SJCRH30 (cell line): ENCODE data around the gene UBASH3B. TPM values are rescaled to one million over a fixed set of nuclear protein-coding genes. Genes with fewer than 3 reads are reported as not detected.
A peak's percentile ranks its signal among the peaks of the same experiment; 100 is the strongest.

ENCODE experiments used
- DNase-seq, 2 experiments: peaks; one replicate each; pipeline ENCODE4 v3.0.0-alpha.2; 2015 to 2020
- H3K27ac ChIP-seq: fragments of 250-450 bp; sonication (Bioruptor Pico); 2 replicates; pipeline ENCODE4 v1.5.1; 2020; ENCODE audit warnings: mild to moderate bottlenecking, moderate library complexity
- H3K27me3 ChIP-seq: fragments of 250-450 bp; sonication (Bioruptor Pico); 2 replicates; pipeline ENCODE4 v1.5.1; 2020; ENCODE audit warnings: mild to moderate bottlenecking, moderate library complexity
- H3K36me3 ChIP-seq: fragments of 250-450 bp; sonication (Bioruptor Pico); 2 replicates; pipeline ENCODE4 v1.5.1; 2020; ENCODE audit warnings: mild to moderate bottlenecking, moderate library complexity
- H3K4me1 ChIP-seq: fragments of 250-450 bp; sonication (Bioruptor Pico); 2 replicates; pipeline ENCODE4 v1.5.1; 2020; ENCODE audit warnings: mild to moderate bottlenecking, moderate library complexity
- H3K4me3 ChIP-seq: fragments of 250-450 bp; sonication (Bioruptor Pico); 2 replicates; pipeline ENCODE4 v1.5.1; 2020; ENCODE audit warnings: mild to moderate bottlenecking, moderate library complexity
- H3K9me3 ChIP-seq: fragments of 250-450 bp; sonication (Bioruptor Pico); replicated peaks from 2 replicates; pipeline ENCODE4 v1.5.1; 2020; ENCODE audit warnings: mild to moderate bottlenecking, moderate library complexity
- total RNA-seq: library from RNA; depleted of rRNA; stranded (reverse); fragments of >200 nt; shearing (Covaris generic); gene quantifications from 2 replicates; pipeline ENCODE4 v1.2.3, GENCODE V29; 2014

The UBASH3B gene
- total RNA-seq, 1 experiment from 2014 or later, result 0.38 TPM

DNA sequence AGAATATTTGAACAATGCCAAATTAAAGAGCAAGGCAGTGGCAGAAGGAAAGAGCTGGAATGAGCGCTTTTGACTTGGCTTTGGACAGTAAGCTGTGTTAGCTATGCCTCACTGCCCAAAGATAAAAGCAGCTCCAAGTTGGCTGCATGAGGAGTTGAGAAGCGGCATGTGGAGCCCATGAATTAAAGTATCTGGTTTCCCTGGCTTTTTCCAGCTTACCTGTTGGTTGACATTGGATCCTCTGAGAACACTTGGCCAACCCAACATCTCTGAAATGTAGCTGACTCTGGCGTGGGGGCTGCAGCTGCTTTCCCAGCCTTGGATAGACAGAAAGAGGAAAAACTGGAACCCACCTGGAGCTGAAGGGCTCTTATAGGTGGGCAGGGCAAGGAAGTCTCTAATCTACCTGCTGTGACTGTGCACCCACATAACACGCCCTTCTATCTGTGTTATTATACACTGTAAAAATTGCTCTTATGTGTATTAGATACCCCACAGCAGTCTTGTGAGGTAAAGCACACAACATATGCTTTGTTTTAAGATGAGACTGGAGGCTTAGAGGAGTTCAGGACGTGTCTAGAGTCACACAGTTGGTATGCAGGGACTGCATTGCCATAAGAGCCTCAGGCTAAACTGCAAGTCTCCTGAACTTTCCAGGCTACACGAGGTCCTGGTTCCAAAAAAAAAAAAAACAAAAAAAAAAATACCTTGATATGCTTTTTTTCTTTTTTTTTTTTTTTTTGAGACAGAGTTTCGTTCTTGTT, 5.8 kb downstream of the UBASH3B start:
- Histone ChIP-seq H3K27me3 (no peaks in the 10 kb centered on the region), H3K4me3 (no peak overlapping the region), H3K9me3 (no peaks in the 10 kb centered on the region), H3K27ac (no peak overlapping the region), H3K4me1 (no peaks in the 10 kb centered on the region), H3K36me3 (no peaks in the 10 kb centered on the region)
- DNase-seq, result peak in 1 of 2 experiments; percentile 9

DNA sequence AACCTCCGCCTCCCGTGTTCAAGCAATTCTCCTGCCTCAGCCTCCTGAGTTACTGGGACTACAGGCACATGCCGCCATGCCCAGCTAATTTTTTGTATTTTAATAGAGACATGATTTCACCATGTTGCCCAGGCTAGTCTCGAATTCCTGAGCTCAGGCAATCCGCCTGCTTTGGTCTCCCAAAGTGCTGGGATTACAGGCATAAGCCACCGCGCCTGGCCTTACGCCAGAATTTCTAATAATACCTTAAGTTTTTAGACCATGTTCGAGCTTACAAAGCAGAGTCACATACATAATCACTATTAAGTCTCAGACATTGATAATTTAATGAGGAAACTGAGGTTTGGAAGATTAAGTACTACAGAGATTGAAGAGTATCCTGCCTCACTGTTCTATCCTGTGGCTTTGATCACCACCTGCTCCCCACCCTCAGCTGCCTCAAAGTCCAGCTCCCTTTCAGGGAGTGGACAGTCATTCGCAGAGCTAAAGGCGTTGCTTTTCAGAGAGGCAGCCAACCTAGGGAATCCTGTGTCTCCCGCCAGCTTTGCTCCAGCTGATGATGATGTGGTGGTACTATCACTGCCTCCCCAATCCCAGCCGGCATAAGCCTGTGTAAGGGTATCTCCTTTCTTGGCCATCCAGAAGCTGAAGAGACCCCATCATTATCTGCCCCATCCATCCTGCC, 7.7 kb downstream of the UBASH3B start:
- DNase-seq, result peak in 1 of 2 experiments; percentile 3
- Histone ChIP-seq H3K4me1 (no peaks in the 10 kb centered on the region), H3K36me3 (no peaks in the 10 kb centered on the region), H3K27me3 (no peaks in the 10 kb centered on the region), H3K27ac (no peak overlapping the region), H3K9me3 (no peaks in the 10 kb centered on the region), H3K4me3 (no peak overlapping the region)

- no peaks in the 10 kb centered on the region for H3K9me3 ChIP-seq
- H3K27ac ChIP-seq, result no peak overlapping the region
- DNase-seq, result peak; percentile 9 to 26
- no peaks in the 10 kb centered on the region for H3K36me3 ChIP-seq
- H3K4me3 ChIP-seq, result no peak overlapping the region
- H3K27me3 ChIP-seq, result no peaks in the 10 kb centered on the region
- H3K4me1 ChIP-seq, result no peaks in the 10 kb centered on the region
These were observed 8.2 kb downstream of the UBASH3B start for GRCh38 chr11:122663764-122664163.

DNA sequence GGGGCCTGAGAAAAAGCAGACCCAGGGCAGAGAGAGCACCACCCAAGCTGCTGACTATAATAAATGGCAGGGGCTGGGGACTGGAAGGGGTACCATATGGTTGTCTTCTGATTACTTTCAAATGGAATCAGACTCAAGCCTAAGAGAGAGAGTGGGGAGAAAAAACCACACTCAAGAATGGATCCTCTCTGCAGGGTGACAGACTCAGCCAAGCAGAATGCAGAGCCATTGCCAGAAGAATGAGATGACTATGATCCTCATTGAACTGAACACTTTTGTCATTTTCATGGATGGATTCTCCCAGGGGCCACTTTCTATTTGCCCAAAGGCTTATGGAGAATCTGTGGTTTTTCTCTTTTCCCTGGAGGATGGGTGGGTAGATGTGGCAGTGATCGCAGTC, 8.7 kb downstream of the UBASH3B start:
- Histone ChIP-seq H3K27ac (no peak overlapping the region), H3K4me1 (no peaks in the 10 kb centered on the region), H3K9me3 (no peaks in the 10 kb centered on the region), H3K4me3 (no peak overlapping the region), H3K36me3 (no peaks in the 10 kb centered on the region), H3K27me3 (no peaks in the 10 kb centered on the region)
- no peak for DNase-seq

DNA sequence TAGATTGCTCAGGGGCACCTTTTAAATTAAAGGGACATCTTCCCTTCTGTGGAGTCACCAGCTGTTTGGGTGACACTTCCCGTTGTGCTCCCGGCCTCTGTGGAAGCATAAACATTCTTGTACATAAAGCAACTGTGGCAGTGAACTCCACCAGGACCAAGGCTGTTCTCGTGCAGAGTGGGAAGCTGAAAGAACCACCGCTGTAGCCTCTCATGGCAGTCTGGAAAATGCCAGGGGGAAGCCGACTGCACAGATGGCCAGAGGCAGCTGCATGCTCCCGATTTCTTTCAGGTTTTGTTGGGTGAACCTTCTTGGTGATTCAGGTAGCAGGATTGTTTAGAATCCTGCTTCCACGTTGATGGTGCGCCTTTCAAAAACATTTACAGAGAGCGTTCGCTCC, 10.3 kb downstream of the UBASH3B start:
- Histone ChIP-seq H3K27me3 (no peaks in the 10 kb centered on the region), H3K4me1 (no peaks in the 10 kb centered on the region), H3K4me3 (no peak overlapping the region), H3K9me3 (no peaks in the 10 kb centered on the region), H3K27ac (no peak overlapping the region), H3K36me3 (no peaks in the 10 kb centered on the region)
- no peak for DNase-seq

DNA sequence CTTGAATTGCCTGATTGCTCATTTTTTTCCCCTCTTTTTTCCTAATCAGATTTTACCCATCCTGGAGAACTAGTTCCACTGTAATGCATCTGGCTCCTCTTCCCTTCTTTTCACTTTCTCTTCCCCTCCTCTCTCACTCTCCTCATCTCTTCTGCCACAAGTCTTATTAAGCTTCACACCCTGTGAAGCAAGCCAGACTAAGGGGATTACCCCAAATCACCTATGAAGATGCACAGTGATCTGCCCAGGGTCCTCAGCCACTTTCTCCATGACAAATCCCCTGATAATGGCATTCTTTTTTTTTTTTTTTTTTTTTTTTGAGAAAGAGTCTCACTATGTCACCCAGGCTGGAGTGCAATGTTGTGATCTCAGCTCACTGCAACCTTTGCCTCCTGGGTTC, 11.2 kb downstream of the UBASH3B start:
- no peaks in the 10 kb centered on the region for H3K27me3 ChIP-seq
- no peak overlapping the region for H3K4me3 ChIP-seq
- DNase-seq, result no peak
- no peaks in the 10 kb centered on the region for H3K36me3 ChIP-seq
- H3K9me3 ChIP-seq, result no peaks in the 10 kb centered on the region
- no peaks in the 10 kb centered on the region for H3K4me1 ChIP-seq
- H3K27ac ChIP-seq, result no peak overlapping the region

DNA sequence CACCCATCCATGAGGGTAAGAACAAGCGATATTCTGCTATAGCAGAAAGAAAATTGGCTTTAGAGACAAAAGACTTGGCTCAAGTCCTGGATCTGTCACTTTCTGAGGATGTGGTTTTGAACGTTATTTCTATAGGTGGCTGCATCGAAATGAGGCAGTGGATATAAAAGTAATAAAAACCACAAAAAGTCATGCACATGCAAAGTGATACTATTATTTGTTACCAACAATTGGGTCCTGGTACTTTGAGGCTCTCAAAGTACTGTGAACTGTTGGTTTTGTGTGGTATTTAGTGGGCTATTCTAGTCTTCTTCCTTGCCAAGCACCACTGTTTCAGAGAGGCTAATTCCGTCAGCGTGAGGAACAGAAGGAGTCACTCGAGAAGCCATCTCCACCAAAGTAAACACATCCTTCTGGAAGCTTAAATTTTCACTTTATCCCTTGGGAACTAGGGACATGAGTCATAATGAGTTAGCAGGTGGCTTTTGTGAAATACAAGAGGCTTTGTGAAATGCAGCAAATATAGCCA, 13.1 kb downstream of the UBASH3B start:
- no peaks in the 10 kb centered on the region for H3K4me1 ChIP-seq
- no peaks in the 10 kb centered on the region for H3K36me3 ChIP-seq
- H3K9me3 ChIP-seq, result no peaks in the 10 kb centered on the region
- DNase-seq, result peak in 1 of 2 experiments; percentile 11
- H3K27ac ChIP-seq, result no peak overlapping the region
- H3K27me3 ChIP-seq, result no peaks in the 10 kb centered on the region
- H3K4me3 ChIP-seq, result no peak overlapping the region

GRCh38 chr11:122670131-122670530, 14.6 kb downstream of the UBASH3B start:
- H3K9me3 ChIP-seq, result no peaks in the 10 kb centered on the region
- no peaks in the 10 kb centered on the region for H3K36me3 ChIP-seq
- no peak overlapping the region for H3K4me3 ChIP-seq
- H3K27me3 ChIP-seq, result no peaks in the 10 kb centered on the region
- H3K27ac ChIP-seq, result no peak overlapping the region
- DNase-seq, result no peak
- no peaks in the 10 kb centered on the region for H3K4me1 ChIP-seq

- H3K9me3 ChIP-seq, result no peaks in the 10 kb centered on the region
- H3K4me1 ChIP-seq, result no peaks in the 10 kb centered on the region
- H3K27me3 ChIP-seq, result no peaks in the 10 kb centered on the region
- no peaks in the 10 kb centered on the region for H3K36me3 ChIP-seq
- no peak for DNase-seq
- no peak overlapping the region for H3K27ac ChIP-seq
- H3K4me3 ChIP-seq, result no peak overlapping the region
These were observed 15.9 kb downstream of the UBASH3B start for GRCh38 chr11:122671400-122671891.

DNA sequence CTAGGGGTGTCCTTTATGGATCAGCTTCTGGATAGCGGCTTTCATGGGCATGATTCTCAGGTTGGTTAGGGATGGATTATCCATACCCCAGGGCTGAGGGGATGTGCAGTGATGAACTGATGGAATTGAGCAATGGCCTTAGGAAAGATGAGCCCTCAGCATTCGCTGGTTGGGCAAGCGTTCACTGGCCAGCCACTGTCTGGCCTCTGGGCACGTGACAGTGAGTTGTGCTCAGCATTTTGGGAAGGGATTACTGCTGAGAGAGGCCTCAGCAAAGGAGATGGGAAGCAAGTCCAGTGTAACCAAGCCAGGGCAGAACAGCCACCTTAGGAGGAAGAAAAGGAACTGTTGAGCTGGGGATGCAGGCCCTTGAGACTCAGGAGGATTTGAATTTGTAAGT, 17.4 kb downstream of the UBASH3B start:
- Histone ChIP-seq H3K36me3 (no peaks in the 10 kb centered on the region), H3K4me1 (no peaks in the 10 kb centered on the region), H3K27me3 (no peaks in the 10 kb centered on the region), H3K4me3 (no peak overlapping the region), H3K27ac (no peak overlapping the region), H3K9me3 (no peaks in the 10 kb centered on the region)
- no peak for DNase-seq

DNA sequence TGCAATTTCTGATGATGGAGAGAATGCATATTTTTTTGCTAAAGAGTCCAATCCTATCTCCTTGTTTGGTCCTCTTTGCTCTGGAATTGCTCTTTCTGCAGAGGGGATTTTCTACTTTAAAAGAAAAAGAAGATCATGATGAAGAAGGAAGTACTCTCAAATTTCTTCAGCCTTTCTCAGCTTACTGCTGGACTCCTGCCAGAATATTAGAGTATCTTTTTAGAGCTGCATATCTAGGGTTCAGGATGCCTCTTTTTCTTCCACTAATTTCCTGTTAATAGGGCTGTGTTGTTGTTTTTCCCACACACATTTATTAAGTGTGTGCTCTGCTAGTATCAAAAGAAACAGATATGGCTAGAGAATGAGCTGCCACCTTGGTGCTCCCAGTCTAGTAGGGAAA, 18.2 kb downstream of the UBASH3B start:
- Histone ChIP-seq H3K9me3 (no peaks in the 10 kb centered on the region), H3K27ac (no peak overlapping the region), H3K4me3 (no peak overlapping the region), H3K27me3 (no peaks in the 10 kb centered on the region), H3K36me3 (no peaks in the 10 kb centered on the region), H3K4me1 (no peaks in the 10 kb centered on the region)
- DNase-seq, result no peak

GRCh38 chr11:122676638-122677037, 21.1 kb downstream of the UBASH3B start:
- no peak for DNase-seq
- Histone ChIP-seq H3K4me3 (no peak overlapping the region), H3K4me1 (no peaks in the 10 kb centered on the region), H3K9me3 (no peaks in the 10 kb centered on the region), H3K27me3 (no peaks in the 10 kb centered on the region), H3K36me3 (no peaks in the 10 kb centered on the region), H3K27ac (no peak overlapping the region)

GRCh38 chr11:122677256-122677655, 21.7 kb downstream of the UBASH3B start:
- H3K36me3 ChIP-seq, result no peaks in the 10 kb centered on the region

DNA sequence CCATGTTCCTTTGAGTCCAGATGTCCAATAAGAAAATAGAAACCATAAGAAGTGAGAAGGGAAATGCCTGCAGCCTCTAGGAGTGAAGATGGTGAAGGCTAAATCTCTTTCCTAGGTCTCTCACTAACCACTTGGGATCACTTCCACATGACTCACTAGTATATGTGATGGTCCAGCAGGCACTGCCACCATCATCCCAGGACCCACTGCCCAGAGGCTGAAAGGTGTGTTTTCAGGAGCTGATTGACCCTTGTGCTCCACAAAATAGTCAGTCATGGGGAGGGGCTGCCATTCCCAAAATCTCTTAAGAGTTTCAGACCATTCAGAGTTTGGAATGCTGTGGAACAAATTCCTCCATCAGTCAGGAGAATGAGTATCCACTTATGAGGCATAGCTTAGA, 22.9 kb downstream of the UBASH3B start:
- H3K27ac ChIP-seq, result no peak overlapping the region
- H3K4me3 ChIP-seq, result no peak overlapping the region
- H3K9me3 ChIP-seq, result no peaks in the 10 kb centered on the region
- no peaks in the 10 kb centered on the region for H3K27me3 ChIP-seq
- H3K36me3 ChIP-seq, result no peaks in the 10 kb centered on the region
- DNase-seq, result no peak
- no peaks in the 10 kb centered on the region for H3K4me1 ChIP-seq

More at GRCh38 chr11:122677256-122677655, 21.7 kb downstream of the UBASH3B start:
- no peaks in the 10 kb centered on the region for H3K4me1 ChIP-seq
- DNase-seq, result no peak
- no peak overlapping the region for H3K27ac ChIP-seq
- H3K4me3 ChIP-seq, result no peak overlapping the region
- no peaks in the 10 kb centered on the region for H3K27me3 ChIP-seq
- H3K9me3 ChIP-seq, result no peaks in the 10 kb centered on the region

DNA sequence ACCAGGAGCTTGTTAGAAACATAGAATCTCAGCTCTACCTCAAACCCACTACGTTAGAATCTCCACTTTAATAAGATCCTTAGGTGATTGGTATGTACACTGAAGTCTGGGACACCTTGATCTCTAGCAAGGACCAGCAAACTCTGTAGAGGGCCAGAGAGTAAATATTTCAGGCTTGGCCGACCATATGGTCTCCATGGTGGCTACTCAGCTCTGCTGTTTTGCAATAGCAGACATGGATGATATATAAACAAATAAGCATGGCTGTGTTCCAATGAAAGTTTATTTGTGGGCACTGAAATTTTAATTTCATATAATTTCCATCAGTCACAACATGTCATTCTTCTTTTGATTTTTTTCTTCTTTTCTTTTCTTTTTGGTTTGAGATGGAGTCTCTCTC, 23.9 kb downstream of the UBASH3B start:
- DNase-seq, result no peak
- Histone ChIP-seq H3K36me3 (no peaks in the 10 kb centered on the region), H3K27ac (no peak overlapping the region), H3K4me3 (no peak overlapping the region), H3K4me1 (no peaks in the 10 kb centered on the region), H3K9me3 (no peaks in the 10 kb centered on the region), H3K27me3 (no peaks in the 10 kb centered on the region)
